ENCODE measurements around the gene TCERG1L.

GRCh38 chr10:131124945-131125344, 186.6 kb downstream of the TCERG1L start:
- TF ChIP-seq MAX (IDR thresholded peaks at IDR 0.05) (no peak), RAD21 (IDR thresholded peaks at IDR 0.05; ENCODE audit: low read depth) (no peak), EP300 (IDR thresholded peaks at IDR 0.05; ENCODE audit: borderline replicate concordance) (no peak), CREB1 (IDR thresholded peaks at IDR 0.05; ENCODE audit: low read depth) (no peak), TCF12 (IDR thresholded peaks at IDR 0.05; ENCODE audit: low read depth) (no peak), FOXM1 (IDR thresholded peaks at IDR 0.05; ENCODE audit: borderline replicate concordance, low read depth) (no peak), CEBPB (IDR thresholded peaks at IDR 0.05) (no peak), EGR1 (IDR thresholded peaks at IDR 0.05) (no peak), YY1 (IDR thresholded peaks at IDR 0.05; ENCODE audit: low read depth) (no peak), USF1 (IDR thresholded peaks at IDR 0.05) (no peak), NFIC (IDR thresholded peaks at IDR 0.05) (no peak), TAF1 (IDR thresholded peaks at IDR 0.05; ENCODE audit: low read depth) (no peak), TEAD4 (IDR thresholded peaks at IDR 0.05) (no peak)
- TF ChIP-seq, protein P1, sequence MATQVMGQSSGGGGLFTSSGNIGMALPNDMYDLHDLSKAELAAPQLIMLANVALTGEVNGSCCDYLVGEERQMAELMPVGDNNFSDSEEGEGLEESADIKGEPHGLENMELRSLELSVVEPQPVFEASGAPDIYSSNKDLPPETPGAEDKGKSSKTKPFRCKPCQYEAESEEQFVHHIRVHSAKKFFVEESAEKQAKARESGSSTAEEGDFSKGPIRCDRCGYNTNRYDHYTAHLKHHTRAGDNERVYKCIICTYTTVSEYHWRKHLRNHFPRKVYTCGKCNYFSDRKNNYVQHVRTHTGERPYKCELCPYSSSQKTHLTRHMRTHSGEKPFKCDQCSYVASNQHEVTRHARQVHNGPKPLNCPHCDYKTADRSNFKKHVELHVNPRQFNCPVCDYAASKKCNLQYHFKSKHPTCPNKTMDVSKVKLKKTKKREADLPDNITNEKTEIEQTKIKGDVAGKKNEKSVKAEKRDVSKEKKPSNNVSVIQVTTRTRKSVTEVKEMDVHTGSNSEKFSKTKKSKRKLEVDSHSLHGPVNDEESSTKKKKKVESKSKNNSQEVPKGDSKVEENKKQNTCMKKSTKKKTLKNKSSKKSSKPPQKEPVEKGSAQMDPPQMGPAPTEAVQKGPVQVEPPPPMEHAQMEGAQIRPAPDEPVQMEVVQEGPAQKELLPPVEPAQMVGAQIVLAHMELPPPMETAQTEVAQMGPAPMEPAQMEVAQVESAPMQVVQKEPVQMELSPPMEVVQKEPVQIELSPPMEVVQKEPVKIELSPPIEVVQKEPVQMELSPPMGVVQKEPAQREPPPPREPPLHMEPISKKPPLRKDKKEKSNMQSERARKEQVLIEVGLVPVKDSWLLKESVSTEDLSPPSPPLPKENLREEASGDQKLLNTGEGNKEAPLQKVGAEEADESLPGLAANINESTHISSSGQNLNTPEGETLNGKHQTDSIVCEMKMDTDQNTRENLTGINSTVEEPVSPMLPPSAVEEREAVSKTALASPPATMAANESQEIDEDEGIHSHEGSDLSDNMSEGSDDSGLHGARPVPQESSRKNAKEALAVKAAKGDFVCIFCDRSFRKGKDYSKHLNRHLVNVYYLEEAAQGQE (IDR thresholded peaks at IDR 0.05; ENCODE audit: low read depth), result no peak
